Stimulated activated CD4-positive, alpha-beta T cell treated with anti-CD3 and anti-CD28 coated beads, TNF-alpha, amount 100 ng/mL, for 4 hours (primary cell): ENCODE measurements around the gene OTOL1.

Experiments
- DNase-seq, 3 experiments: peaks; one replicate each; pipeline ENCODE4 v3.0.0-alpha.2; 2020; ENCODE audit warnings: low read depth in 3 of 3

The OTOL1 gene

GRCh38 chr3:161540594-161540993 lies 44.0 kb downstream of the OTOL1 start:
- DNase-seq = no peak

DNA sequence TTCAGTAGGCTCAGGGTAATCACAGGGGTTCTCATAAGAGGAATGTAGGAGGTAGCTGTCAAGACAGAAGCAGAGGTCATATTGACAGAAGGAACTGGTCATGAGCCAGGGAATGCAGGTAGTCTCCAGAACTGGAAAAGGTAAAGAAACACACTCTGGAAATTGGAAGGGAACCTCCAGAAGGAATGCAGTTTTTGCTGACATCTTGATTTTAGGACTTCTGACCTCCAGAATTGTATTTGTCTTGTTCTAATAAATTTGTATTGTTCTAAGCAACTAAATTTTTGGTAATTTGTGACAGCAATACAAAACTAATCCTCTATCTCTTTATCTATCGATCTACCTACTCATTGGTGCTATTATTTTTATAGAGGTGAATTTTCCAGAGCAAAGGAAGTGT lies 49.2 kb downstream of the OTOL1 start:
- no peak for DNase-seq

DNA sequence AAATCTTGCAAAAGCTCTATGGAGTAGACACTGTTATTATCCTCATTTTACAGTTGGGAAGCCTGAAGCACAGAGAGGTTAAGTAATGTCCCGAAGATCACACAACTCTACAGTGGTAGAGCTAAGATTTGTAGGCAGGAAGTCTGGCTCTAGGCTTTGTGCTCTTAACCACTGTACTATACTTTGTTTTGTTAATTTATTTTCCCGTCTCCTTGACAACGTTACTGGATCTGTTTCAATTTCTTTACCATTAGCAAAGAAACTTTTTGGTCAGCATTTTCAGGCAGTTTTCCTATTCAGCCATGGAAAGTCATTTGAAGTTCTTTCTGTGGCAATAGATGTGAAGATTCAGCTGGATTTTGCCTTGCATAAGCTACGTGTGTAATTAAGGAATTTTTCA lies 51.7 kb downstream of the OTOL1 start:
- no peak for DNase-seq

DNA sequence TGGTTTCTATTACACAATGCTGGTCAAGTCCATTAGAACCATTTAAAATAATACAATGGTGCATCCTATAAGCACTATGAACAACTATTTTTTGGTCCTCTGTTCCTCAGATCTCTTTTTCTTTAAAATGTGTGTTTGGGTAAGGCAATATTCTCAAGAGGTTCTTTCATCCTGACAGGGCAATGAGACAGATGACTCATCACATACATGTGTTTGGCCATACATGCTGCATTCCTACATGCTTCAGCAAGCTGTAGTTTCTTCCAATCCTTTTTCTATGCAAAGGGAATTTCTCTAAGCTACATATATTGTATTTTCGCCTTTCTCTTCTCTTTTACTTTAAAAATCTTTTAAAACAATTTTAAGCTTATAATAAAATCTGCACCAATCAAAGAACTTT lies 52.7 kb downstream of the OTOL1 start:
- DNase-seq = no peak

GRCh38 chr3:161550491-161551195 lies 54.0 kb downstream of the OTOL1 start:
- DNase-seq = no peak

DNA sequence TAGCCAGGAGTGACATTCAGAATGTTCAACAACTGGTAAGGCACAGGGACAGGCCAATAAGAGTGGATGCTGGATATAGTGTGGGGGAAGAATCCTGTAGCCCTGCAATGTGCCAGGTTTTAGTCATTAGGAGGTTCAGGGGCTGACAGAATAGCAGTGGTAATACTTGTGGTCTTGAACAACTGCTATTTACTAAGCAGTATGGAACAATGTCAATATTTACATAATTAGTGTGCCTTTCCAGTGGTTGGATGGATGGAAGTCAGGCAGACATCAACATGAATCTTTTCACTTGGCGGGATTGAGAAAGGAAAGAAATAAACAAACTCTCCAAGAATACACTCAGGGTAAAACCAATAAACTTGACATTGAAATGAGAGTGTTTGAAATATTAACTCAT lies 55.1 kb downstream of the OTOL1 start:
- DNase-seq = no peak

DNA sequence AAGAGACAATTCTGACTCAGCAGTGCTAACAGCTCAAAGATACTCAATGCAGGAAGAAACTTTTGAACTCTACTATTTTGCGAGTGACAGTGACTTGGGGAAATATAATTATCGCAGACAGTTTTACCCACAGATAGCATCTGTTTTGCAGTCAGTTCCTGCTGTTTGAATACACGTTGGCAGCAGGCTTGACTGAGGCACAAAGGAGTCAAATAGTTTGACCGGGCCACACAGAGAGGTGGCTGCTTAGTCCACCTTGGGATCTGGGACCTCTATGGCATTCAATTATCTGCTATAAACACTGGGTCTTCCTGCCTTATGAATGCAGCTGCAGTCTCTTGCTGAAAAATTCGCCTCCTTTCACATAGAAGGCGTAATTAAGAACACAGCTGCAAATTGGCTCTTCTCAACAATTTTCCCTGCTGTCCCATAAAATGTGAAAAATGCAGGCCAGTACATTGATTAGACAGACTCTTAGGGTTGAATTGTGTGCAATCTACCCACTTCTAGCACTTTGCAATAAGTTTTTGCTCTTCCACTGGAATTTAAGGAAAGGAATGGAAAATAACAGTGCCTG lies 56.5 kb downstream of the OTOL1 start:
- DNase-seq = no peak
